ENCODE data around the gene TEX22.

GRCh38 chr14:105365681-105366080, 32.7 kb upstream of the TEX22 start:
- TF ChIP-seq POLR2A (IDR thresholded peaks at IDR 0.05; ENCODE audit: low read length) (no peak), GATA1 (IDR thresholded peaks at IDR 0.05; ENCODE audit: low read depth, low read length) (no peak)
